OCI-LY7 (cell line): ENCODE data around the gene LHFPL2.
"Not testable (repeated sequence)": the region's sequence is repeated elsewhere in the genome, so short reads cannot be mapped to it uniquely, and the experiment has no call there.

ENCODE experiments used
- CTCF ChIP-seq: fragments of 200-600 bp; sonication (generic); conservative IDR thresholded peaks from 2 replicates; pipeline ENCODE4 v1.5.1; 2014; ENCODE audit warnings: mild to moderate bottlenecking, antibody characterized with exemption, low read length, moderate library complexity, mixed read lengths
- EZH2phosphoT487 ChIP-seq: fragments of 200-600 bp; sonication (generic); IDR thresholded peaks from 2 replicates; pipeline ENCODE4 v1.6.1; 2018; ENCODE audit warnings: low read depth, borderline replicate concordance, mild to moderate bottlenecking, mixed run types, antibody characterized with exemption, low read length, moderate library complexity, mixed read lengths

- TF ChIP-seq CTCF, EZH2phosphoT487: not testable (repeated sequence)
These were observed 35.3 kb upstream of the LHFPL2 start for GRCh38 chr5:78683905-78684304.
